GM21723 (cell line): Measurements from ENCODE around the gene ZNF775.

ENCODE experiments used
- ATAC-seq: cut with Tn5 transposase; IDR thresholded peaks from one replicate; pipeline ENCODE4 v1.9.1; 2021; ENCODE audit warnings: mild to moderate bottlenecking, moderate library complexity; ENCODE audit not compliant: unreplicated experiment

The ZNF775 gene

GRCh38 chr7:150432915-150433892, 54.1 kb downstream of the ZNF775 start:
- no peak for ATAC-seq

- ATAC-seq: no peak
Observed at GRCh38 chr7:150434240-150434639, 55.1 kb downstream of the ZNF775 start.

DNA sequence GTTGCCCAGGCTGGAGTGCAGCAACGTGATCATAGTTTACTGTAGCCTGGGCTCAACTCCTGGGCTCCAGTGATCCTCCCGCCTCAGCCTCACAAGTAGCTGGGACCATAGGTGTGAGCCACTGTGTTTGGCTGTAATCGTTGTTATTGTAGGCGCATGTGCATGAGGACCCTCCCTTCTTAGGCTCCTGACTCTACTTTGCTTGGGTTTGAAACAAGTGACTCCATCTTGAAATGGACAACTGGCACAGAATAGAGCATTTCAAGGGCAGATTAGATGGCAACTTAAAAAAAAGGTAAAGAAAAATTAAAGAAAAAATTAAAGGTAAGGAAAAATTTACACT, 55.9 kb downstream of the ZNF775 start:
- ATAC-seq: peak; percentile 2

GRCh38 chr7:150435390-150436073, 56.4 kb downstream of the ZNF775 start:
- ATAC-seq: peak; percentile 89

GRCh38 chr7:150439967-150440366, 60.8 kb downstream of the ZNF775 start:
- ATAC-seq: no peak

DNA sequence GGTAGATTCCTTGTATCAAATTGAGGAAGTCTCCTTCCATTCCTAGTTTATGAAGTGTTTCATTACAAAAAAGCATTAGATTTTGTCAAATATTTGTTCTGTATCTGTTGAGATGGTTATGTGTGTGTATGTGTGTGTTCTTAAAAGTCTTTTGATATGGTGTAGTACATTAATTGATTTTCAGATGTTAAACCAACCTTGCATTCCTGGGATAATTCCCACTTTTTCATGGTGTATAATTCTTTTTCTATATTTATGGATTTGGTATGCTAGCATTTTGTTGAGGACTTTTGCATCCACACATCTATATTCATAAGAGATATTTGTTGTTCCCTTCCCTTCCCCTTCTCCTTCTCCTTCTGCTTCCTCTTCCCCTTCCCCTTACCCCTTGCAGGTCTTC, 62.4 kb downstream of the ZNF775 start:
- no peak for ATAC-seq

DNA sequence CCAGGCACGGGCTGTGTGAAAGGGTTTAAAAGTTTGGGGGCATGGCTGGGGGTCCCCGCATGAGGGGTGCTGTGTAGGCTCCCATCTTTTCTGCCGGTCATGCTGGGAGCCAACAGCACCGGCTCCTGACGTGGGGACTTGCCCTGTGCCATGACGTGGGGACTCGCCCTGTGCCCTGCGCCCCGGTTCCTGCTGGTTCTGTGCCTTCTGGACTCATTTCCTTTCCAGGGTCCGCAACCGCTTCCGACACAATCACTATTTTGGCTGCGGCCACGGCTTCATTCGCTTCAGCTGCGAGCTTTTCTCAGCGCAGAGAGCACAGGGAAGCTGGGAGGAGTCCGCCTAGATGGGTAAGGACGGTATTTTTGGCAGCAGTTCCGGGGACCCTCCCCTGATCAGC, 63.7 kb downstream of the ZNF775 start:
- ATAC-seq: no peak

DNA sequence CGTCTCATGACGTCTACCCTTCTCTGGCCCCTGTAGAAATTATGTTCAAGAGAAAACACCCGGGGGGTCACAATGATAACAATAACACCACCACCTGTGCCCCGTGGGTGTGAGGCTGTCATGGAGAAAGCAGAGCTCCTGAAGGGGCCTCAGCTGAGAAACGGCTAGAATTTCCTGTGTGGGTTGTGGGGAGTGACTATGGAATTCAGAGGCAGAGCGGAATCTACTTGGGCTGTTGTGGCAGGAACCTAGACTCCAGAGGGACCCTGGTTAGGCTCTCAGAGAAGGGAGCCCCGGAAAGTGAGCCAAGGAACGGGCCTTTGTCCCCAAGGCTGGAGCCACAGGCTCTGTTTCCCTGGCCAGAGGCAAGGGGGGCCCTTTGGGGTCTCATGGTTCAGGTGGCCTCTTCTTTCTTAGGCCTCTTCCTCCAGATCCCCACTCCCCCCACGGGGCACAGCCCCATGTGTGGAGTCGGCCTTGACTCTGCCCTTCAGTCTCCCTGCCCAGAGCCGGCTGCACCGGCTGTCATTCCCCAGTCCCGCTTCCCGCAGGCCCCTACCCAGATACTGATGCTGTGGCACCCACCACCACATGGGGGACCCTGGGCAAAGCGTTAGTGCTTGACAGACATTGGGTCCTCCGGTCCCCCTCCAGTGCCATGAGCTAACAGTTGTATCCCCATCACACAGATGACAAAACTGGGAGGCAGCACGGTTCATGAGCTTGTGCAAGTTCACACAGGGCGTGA, 64.8 kb downstream of the ZNF775 start:
- no peak for ATAC-seq

- ATAC-seq: no peak
Observed at GRCh38 chr7:150444674-150445365, 65.7 kb downstream of the ZNF775 start.

- no peak for ATAC-seq
Observed at GRCh38 chr7:150446288-150446938, 67.3 kb downstream of the ZNF775 start.
